Renal cortex interstitium (tissue), 11 donors: ENCODE results near the gene OR2V1. TPM values are rescaled to one million over a fixed set of nuclear protein-coding genes. Genes with fewer than 3 reads are reported as not detected.
A peak's percentile ranks its signal among the peaks of the same experiment; 100 is the strongest.
"Not testable (repeated sequence)": the region's sequence is repeated elsewhere in the genome, so short reads cannot be mapped to it uniquely, and the experiment has no call there.

Experiments
- DNase-seq, 11 donors: peaks; one replicate each; pipeline ENCODE4 v3.0.0-alpha.2; 2013; ENCODE audit warnings: low read depth in 9 of 11, low spot score in 4 of 11; ENCODE audit errors: extremely low read depth in 1 of 11
- polyA plus RNA-seq, 3 donors: library from polyadenylated mRNA; unstranded; fragments of 120-200 nt; gene quantifications; one replicate each; pipeline ENCODE4 v1.2.1, GENCODE V29; 2013; ENCODE audit not compliant: insufficient read length in 3 of 3

The OR2V1 gene
- polyA plus RNA-seq, 3 donors = 0.06 TPM; not detected in 2

GRCh38 chr5:181134259-181134658, 3.3 kb upstream of the OR2V1 start:
- no peak for DNase-seq

GRCh38 chr5:181133610-181134231, 2.8 kb upstream of the OR2V1 start:
- DNase-seq = no peak

GRCh38 chr5:181133083-181133482, 2.1 kb upstream of the OR2V1 start:
- no peak for DNase-seq

DNA sequence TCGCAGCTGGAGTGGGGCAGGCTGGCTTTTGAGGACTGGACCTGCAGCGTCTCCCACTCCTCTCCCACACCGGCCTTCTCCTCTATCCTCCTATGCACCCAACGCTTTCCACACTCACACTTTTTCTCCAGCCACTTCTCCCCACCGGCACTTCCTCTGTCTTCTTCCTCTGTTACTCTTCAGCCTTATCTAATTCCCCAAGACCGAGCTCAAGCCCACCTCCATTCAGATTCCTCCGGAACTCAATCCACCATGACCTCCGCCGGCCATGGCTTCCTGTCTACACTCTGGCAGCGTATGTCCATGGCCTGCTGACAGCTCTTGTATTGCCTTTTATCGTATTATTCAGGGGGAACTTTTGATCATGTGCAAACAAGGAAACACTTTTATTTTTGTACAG, 545 bp upstream of the OR2V1 start:
- no peak for DNase-seq

GRCh38 chr5:181130081-181130480, 888 bp downstream of the OR2V1 start:
- not testable (repeated sequence) for DNase-seq

- no peak for DNase-seq
Observed at GRCh38 chr5:181129601-181130000, 1.4 kb downstream of the OR2V1 start.

DNA sequence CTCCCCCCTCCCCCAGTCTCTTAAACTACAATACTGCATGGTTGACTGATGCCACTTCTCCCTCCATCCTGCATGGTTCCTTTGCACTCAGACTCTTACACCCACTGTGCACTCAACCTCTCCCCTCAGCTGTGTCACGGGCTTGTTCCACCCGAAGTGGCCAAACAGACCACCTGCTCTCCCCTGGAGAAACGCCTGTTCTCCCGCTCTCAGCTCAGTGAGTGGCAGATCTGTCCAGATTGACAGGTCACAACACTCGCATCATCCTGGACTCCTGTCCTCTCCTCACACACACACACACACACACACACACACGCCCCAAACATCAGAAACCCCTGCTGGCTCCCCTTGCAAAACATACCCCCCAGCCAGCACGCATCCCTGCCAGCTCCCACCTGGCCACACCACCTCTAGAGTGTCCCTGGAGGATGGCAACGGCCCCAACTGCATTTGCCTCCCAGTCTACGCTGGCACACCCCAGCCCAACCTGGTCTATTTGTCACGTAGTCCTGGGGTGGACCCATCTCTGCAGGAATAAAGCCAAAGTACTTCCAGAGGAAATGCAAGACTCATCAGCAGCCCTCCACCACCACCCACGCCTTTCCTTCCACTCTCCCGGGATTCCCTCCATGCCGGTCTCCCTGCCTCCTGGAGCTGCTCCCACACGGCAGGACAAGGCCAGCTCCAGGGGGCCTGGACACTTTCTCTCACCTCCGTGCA, 2.9 kb downstream of the OR2V1 start:
- DNase-seq = no peak

DNA sequence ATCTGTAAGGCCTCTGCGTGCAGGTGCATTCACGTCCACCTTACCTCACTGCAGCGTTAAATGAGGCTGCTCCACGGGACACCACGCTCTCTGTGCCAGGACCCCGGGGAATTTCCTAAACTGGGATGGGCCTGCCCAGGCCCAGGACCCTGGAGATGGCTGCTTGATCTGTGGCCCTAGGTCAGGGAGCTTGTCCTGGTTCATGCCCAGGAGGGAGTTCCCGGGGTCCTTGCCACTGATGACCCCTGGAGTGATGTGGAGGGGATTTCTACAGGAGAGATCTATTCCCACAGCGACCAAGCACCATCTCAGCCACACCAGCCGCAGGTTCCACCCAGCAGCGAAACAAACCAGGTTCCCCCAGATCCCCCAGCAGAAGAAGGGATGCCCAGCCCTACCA, 3.5 kb downstream of the OR2V1 start:
- DNase-seq = no peak

DNA sequence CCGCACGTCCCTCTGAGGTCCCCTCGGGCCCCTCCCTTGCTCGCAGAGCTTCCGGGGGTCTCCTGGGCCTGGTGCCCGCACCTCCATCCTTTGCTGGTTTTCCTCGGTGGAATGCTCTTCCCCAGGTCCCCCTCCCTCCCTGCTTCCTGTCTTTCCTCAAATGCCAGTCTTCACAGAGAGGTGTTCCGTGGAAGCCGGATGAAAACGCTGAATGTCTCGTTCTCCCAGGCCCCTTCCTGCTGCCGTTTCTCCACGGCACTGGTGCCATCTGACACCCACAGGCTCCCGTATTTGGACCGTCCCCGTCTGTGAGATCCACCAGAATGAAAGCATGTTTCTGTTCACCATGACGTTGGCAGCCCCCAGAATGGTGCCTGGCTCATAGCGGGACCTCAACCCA, 4.1 kb downstream of the OR2V1 start:
- no peak for DNase-seq

GRCh38 chr5:181124526-181124925, 6.4 kb downstream of the OR2V1 start:
- DNase-seq = no peak

- DNase-seq = no peak
Observed at GRCh38 chr5:181121675-181122561, 9.1 kb downstream of the OR2V1 start.

GRCh38 chr5:181120761-181121160, 10.2 kb downstream of the OR2V1 start:
- no peak for DNase-seq

DNA sequence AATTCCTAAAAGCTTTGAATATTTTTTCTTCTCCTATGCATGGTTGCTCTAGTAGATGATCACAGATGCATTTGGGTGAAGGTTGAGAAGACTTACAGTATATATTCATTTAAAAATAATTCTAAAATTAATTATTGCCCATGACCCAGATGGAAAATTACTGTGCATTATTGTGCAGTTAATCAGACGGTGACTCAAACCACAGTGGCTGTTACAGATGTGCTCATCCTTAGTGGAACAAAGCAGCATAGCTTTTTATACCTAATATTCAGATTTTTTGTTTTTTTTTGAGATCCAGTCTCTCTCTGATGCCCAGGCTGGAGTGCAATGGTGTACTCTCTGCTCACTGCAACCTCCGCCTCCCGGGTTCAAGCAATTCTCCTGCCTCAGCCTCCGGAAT, 10.7 kb downstream of the OR2V1 start:
- no peak for DNase-seq

DNA sequence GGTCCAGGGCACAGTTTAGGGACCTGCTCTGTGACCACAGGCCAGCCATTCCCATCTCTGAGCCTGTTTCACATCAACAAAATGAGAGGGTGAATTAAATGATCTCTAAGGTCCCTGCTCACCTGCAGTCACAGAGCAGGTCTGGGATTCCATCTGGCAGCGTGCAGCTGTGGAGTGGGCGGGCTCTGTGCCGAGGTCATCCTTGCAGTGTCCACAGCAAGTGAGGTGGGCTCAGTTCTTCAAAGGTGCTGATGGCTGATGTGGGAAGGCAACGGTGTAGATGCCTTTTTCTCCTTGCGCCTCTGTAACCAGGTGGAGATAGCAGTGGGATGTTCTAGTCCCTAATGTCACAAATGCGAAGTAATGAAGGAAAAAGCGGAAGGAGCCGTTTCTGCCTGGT, 11.9 kb downstream of the OR2V1 start:
- no peak for DNase-seq

DNA sequence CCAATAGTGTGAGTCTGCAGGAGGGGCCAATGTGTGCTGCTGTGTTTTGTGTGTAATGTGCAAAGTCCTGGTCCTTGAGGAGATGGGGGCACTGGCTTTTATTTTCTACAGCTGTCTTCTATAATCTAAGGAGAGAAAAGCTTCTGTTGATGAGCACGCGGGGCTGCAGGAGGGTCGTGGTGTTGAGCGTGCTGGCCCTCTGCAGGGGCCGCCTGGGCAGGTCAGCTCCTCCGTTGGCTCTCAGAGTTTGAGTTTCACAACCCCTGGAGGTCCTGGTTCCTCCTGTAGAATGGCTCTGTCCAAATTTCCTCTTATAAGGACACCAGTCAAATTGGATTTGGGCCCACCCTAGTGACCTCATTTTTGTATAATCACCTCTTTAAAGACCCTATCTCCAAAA, 12.6 kb downstream of the OR2V1 start:
- no peak for DNase-seq

DNA sequence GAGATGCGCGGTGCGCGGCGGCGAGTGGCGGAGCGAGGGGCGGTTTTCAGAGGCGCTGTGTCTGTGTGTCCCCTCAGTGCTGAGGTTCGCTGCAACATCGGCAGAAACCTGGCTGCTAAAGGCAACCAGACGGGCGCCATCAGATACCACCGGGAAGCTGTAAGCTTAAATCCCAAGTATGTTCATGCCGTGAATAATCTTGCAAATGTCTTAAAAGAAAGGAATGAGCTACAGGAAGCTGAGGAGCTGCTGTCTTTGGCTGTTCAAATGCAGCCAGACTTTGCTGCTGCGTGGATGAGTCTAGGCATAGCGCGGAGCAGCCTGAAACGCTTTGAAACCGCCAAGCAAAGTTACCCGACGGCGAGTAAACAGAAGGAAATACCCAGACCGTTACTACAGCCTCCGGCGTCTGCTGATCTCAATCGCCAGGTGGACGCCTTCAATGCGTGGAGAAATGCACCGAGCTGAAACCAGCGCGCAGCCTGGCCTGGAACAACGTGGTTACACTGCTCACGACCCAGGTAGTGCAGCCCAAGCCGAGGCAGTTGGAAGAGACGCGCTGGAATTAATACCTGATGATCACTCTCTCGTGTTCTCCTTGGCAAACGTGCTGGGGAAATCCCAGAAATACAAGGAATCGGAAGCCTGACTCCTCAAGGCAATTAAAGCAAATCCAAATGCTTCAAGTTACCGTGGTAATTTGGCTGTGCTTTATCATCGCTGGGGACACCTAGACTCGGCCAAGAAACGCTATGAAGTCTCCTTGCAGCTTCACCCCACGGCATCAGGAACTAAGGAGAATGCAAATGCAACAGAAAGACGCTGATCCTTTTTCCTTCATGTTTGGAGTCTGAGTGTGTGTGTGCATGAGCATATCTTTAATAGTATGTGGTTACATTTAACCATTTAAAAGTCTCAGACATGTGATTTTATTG, 15.9 kb downstream of the OR2V1 start:
- peak in 8 of 11 donors; percentile 29 to 55 (median 40) for DNase-seq

- no peak for DNase-seq
Observed at GRCh38 chr5:181114284-181114843, 16.6 kb downstream of the OR2V1 start.

- DNase-seq = not testable (repeated sequence)
Observed at GRCh38 chr5:181113572-181113971, 17.4 kb downstream of the OR2V1 start.

DNA sequence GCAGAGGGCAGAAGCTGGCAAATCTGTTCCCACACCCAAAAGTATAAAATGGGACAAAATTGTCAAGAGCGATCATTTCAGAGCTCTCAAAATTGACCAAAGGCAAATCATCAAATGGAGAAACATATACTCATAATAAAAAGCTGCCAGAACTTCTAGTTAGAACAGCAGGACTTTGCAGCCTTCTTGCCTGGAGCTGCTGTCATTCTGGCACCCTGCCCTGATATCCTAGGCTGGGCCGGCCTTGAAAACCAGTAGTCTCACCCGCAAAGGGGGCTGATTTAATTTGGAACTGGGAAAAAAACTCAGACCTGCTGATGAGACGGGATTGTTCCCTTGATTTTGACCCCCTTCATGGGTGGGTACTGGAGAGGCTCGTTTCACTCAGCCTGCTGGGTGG, 18.5 kb downstream of the OR2V1 start:
- no peak for DNase-seq
